A549 (cell line): ENCODE results near the gene SNAPC2. TPM values are rescaled to one million over a fixed set of nuclear protein-coding genes. Genes with fewer than 3 reads are reported as not detected.

ENCODE experiments used
- ATAC-seq, 2 experiments: fragments of 200-7000 bp in 1 of 2; fragments of >200 bp in 1 of 2; cut with Nextera tagmentation in 1 of 2; cut with Tn5 transposase in 1 of 2; 3 replicates each; pipeline versions ENCODE4 v1.8.0 to v1.9.1; 2018 to 2020; ENCODE audit warnings: mild to moderate bottlenecking in 1 of 2, moderate library complexity in 1 of 2
- CTCF ChIA-PET: fragments of 300-600 bp; sonication (Branson Sonifier 250); formaldehyde crosslinking; extraction: SDS; loops from one replicate; lab custom pipeline; 2021; ENCODE audit warnings: antibody characterized with exemption, inconsistent platforms; lab: Yijun Ruan, JAX
- POLR2A ChIA-PET: fragments of 350-600 bp; formaldehyde crosslinking; extraction: SDS; loops from one replicate; lab custom pipeline; 2021; ENCODE audit warnings: antibody characterized with exemption, inconsistent platforms; lab: Yijun Ruan, JAX
- DNase-seq, 2 experiments: peaks; one replicate each; pipeline versions ENCODE4 v3.0.0 to v3.0.0-alpha.2; 2011 to 2016; ENCODE audit warnings: low read depth in 1 of 2, low spot score in 1 of 2
- FAIRE-seq: peaks from 2 replicates; lab custom pipeline; 2011; peaks lifted over from hg19 to GRCh38; lab: Jason Lieb, UNC
- H3K27ac ChIP-seq, 2 experiments: fragments of >200 bp; sonication (Bioruptor Twin); formaldehyde crosslinking; 3 replicates each; pipeline ENCODE4 v1.5.1; 2016 to 2017
- H3K4me1 ChIP-seq: fragments of >200 bp; sonication (Bioruptor Twin); formaldehyde crosslinking; 3 replicates; pipeline ENCODE4 v1.6.1; 2016
- H3K4me2 ChIP-seq: fragments of >200 bp; sonication (Bioruptor Twin); formaldehyde crosslinking; 3 replicates; pipeline ENCODE4 v1.6.1; 2016
- H3K4me3 ChIP-seq: fragments of >200 bp; sonication (Bioruptor Twin); formaldehyde crosslinking; 3 replicates; pipeline ENCODE4 v1.5.1; 2016
- H3K9me3 ChIP-seq: fragments of >200 bp; sonication (Bioruptor Twin); formaldehyde crosslinking; 3 replicates; pipeline ENCODE4 v1.6.1; 2016
- ATOH8 ChIP-seq: fragments of 250-450 bp; sonication (Bioruptor Pico); IDR thresholded peaks from 2 replicates; pipeline ENCODE4 v1.5.0; 2020; ENCODE audit warnings: low read depth, mild to moderate bottlenecking, moderate library complexity
- BHLHE40 ChIP-seq: IDR thresholded peaks from 2 replicates; pipeline ENCODE4 v1.6.1; 2012; ENCODE audit warnings: low read depth, low read length, inconsistent platforms
- CBX8 ChIP-seq: fragments of 200-600 bp; sonication (generic); IDR thresholded peaks from 2 replicates; pipeline ENCODE4 v1.6.1; 2016
- CEBPB ChIP-seq, 2 experiments: fragments of >200 bp in 1 of 2; sonication (Bioruptor Twin) in 1 of 2; formaldehyde crosslinking in 1 of 2; IDR thresholded peaks; 2 replicates each; pipeline ENCODE4 v1.6.1; 2012 to 2016
- ELK1 ChIP-seq: fragments of 150-350 bp; IDR thresholded peaks from 2 replicates; pipeline ENCODE4 v1.6.1; 2014; ENCODE audit warnings: low read depth, mild to moderate bottlenecking, low read length
- EP300 ChIP-seq, 2 experiments: fragments of >200 bp; sonication (Bioruptor Twin); formaldehyde crosslinking; IDR thresholded peaks; 2 replicates in 1 of 2; 3 replicates in 1 of 2; pipeline ENCODE4 v1.6.1; 2016 to 2017
- FOSL2 ChIP-seq, 2 experiments: fragments of 450-650 bp in 1 of 2; fragments of >200 bp in 1 of 2; sonication (Bioruptor Twin) in 1 of 2; formaldehyde crosslinking; IDR thresholded peaks; 2 replicates each; pipeline versions ENCODE4 v1.5.0 to v1.6.1; 2016 to 2020; ENCODE audit warnings: mild to moderate bottlenecking in 1 of 2, moderate library complexity in 1 of 2
- GATA3 ChIP-seq: IDR thresholded peaks from 2 replicates; pipeline ENCODE4 v1.6.1; 2012; ENCODE audit warnings: borderline replicate concordance
- HOXA7 ChIP-seq: fragments of 250-450 bp; sonication (Bioruptor Pico); IDR thresholded peaks from 2 replicates; pipeline ENCODE4 v1.5.0; 2020; ENCODE audit warnings: mild to moderate bottlenecking, moderate library complexity
- HOXB5 ChIP-seq: fragments of 250-450 bp; sonication (Bioruptor Pico); IDR thresholded peaks from 2 replicates; pipeline ENCODE4 v1.5.0; 2020; ENCODE audit warnings: mild to moderate bottlenecking, moderate library complexity
- JUN ChIP-seq, 2 experiments: fragments of >200 bp; sonication (Bioruptor Twin); formaldehyde crosslinking; IDR thresholded peaks; 2 replicates in 1 of 2; 3 replicates in 1 of 2; pipeline ENCODE4 v1.6.1; 2016 to 2017
- JUNB ChIP-seq: fragments of >200 bp; sonication (Bioruptor Twin); formaldehyde crosslinking; IDR thresholded peaks from 2 replicates; pipeline ENCODE4 v1.6.1; 2016
- KDM1A ChIP-seq: fragments of 200-600 bp; sonication (generic); IDR thresholded peaks from 2 replicates; pipeline ENCODE4 v1.6.1; 2016; ENCODE audit warnings: low read depth, mild to moderate bottlenecking
- MAFK ChIP-seq: fragments of 450-650 bp; IDR thresholded peaks from 2 replicates; pipeline ENCODE4 v1.6.1; 2014; ENCODE audit not compliant: partially characterized antibody
- MAZ ChIP-seq: fragments of 150-350 bp; IDR thresholded peaks from 2 replicates; pipeline ENCODE4 v1.6.1; 2014; ENCODE audit warnings: antibody characterized with exemption, low read depth, low read length, borderline replicate concordance
- MYC ChIP-seq: IDR thresholded peaks from 2 replicates; pipeline ENCODE4 v1.6.1; 2012; ENCODE audit warnings: mild to moderate bottlenecking, inconsistent platforms, low read length, improper control_type of control experiment, borderline replicate concordance
- NR3C1 ChIP-seq: fragments of >200 bp; sonication (Bioruptor Twin); formaldehyde crosslinking; IDR thresholded peaks from 3 replicates; pipeline ENCODE4 v1.6.1; 2017
- POLR2A ChIP-seq: IDR thresholded peaks from 2 replicates; pipeline ENCODE4 v1.6.1; 2012; ENCODE audit warnings: mild to moderate bottlenecking, low read length
- RAD21 ChIP-seq, 2 experiments: fragments of >200 bp in 1 of 2; sonication (Bioruptor Twin) in 1 of 2; formaldehyde crosslinking in 1 of 2; IDR thresholded peaks in 1 of 2; conservative IDR thresholded peaks in 1 of 2; 2 replicates in 1 of 2; 3 replicates in 1 of 2; pipeline ENCODE4 v1.6.1; 2012 to 2018; ENCODE audit warnings: inconsistent platforms in 1 of 2
- SMC3 ChIP-seq: fragments of >200 bp; sonication (Bioruptor Twin); formaldehyde crosslinking; IDR thresholded peaks from 3 replicates; pipeline ENCODE4 v1.6.1; 2018; ENCODE audit warnings: inconsistent platforms
- TFCP2L1 ChIP-seq: fragments of 250-450 bp; sonication (Bioruptor Pico); IDR thresholded peaks from 2 replicates; pipeline ENCODE4 v1.5.0; 2021; ENCODE audit warnings: mild to moderate bottlenecking
- TP53 ChIP-seq: fragments of 250-450 bp; sonication (Bioruptor Pico); IDR thresholded peaks from 2 replicates; pipeline ENCODE4 v1.5.0; 2021; ENCODE audit warnings: mild to moderate bottlenecking, moderate library complexity
- USF2 ChIP-seq: fragments of 450-650 bp; IDR thresholded peaks from 2 replicates; pipeline ENCODE4 v1.6.1; 2014; ENCODE audit warnings: antibody characterized with exemption
- ZSCAN20 ChIP-seq: fragments of 250-450 bp; sonication (Bioruptor Pico); IDR thresholded peaks from 2 replicates; pipeline ENCODE4 v1.8.0; 2022; ENCODE audit warnings: mild to moderate bottlenecking, moderate library complexity
- WGBS: methylation state at CpG from one replicate; pipeline ENCODE4 v1.1.6; 2017; ENCODE audit errors: missing lambda C conversion rate; 5-methylcytosine and 5-hydroxymethylcytosine counted together
- polyA plus RNA-seq, 4 experiments: library from polyadenylated mRNA; depleted of rRNA in 3 of 4; stranded (reverse); fragments of >200 nt; fragmentation: RNase III in 1 of 4; extraction: RNeasy Plus Mini Kit Qiagen cat#74134 plus additional on column Dnase treatment in 1 of 4; gene quantifications; 2 replicates in 3 of 4; 3 replicates in 1 of 4; pipeline ENCODE4 v1.2.3, GENCODE V29; 2011 to 2017
- TF ChIP-seq, protein P1 (sequence below): fragments of 200-600 bp; sonication (generic); IDR thresholded peaks from 2 replicates; pipeline ENCODE4 v1.6.1; 2016; ENCODE audit warnings: antibody characterized with exemption, mild to moderate bottlenecking, moderate library complexity

The SNAPC2 gene
- polyA plus RNA-seq, 2 of the 4 experiments (the other 2 are of a cell fraction): 9.2 to 13.8 TPM

- CTCF ChIA-PET: interaction anchor here (0.8 to 4.9 kb wide), 2 partner anchors 24 to 37 kb away, joined by 3 to 26 read pairs; partner anchors contain the start of genes ELAVL1 and TIMM44
- DNase-seq (no peak), ATAC-seq (no peak), FAIRE-seq (no peak)
- Histone ChIP-seq H3K4me2 (no peak overlapping the region), H3K9me3 (no peaks in the 10 kb centered on the region), H3K4me3 (no peak overlapping the region), H3K4me1 (no peaks in the 10 kb centered on the region), H3K27ac (no peak overlapping the region)
- POLR2A ChIA-PET: no interaction called here
- TF ChIP-seq KDM1A (no peak), POLR2A (no peak), TFCP2L1 (CRISPR knock-in tag) (no peak), BHLHE40 (no peak), TP53 (no peak), RAD21 (conservative IDR thresholded peaks at IDR 0.05 in 1 of 2, IDR thresholded peaks at IDR 0.05 in 1 of 2) (no peak), USF2 (no peak), CEBPB (IDR thresholded peaks at IDR 0.05) (no peak), GATA3 (no peak), HOXB5 (no peak), JUN (IDR thresholded peaks at IDR 0.05) (no peak), MAFK (no peak), SMC3 (no peak), HOXA7 (CRISPR knock-in tag) (no peak), MYC (no peak), CBX8 (no peak), FOSL2 (IDR thresholded peaks at IDR 0.05) (no peak), FOSL2 (CRISPR knock-in tag; IDR thresholded peaks at IDR 0.05) (no peak), ELK1 (no peak)
- TF ChIP-seq, protein P1, sequence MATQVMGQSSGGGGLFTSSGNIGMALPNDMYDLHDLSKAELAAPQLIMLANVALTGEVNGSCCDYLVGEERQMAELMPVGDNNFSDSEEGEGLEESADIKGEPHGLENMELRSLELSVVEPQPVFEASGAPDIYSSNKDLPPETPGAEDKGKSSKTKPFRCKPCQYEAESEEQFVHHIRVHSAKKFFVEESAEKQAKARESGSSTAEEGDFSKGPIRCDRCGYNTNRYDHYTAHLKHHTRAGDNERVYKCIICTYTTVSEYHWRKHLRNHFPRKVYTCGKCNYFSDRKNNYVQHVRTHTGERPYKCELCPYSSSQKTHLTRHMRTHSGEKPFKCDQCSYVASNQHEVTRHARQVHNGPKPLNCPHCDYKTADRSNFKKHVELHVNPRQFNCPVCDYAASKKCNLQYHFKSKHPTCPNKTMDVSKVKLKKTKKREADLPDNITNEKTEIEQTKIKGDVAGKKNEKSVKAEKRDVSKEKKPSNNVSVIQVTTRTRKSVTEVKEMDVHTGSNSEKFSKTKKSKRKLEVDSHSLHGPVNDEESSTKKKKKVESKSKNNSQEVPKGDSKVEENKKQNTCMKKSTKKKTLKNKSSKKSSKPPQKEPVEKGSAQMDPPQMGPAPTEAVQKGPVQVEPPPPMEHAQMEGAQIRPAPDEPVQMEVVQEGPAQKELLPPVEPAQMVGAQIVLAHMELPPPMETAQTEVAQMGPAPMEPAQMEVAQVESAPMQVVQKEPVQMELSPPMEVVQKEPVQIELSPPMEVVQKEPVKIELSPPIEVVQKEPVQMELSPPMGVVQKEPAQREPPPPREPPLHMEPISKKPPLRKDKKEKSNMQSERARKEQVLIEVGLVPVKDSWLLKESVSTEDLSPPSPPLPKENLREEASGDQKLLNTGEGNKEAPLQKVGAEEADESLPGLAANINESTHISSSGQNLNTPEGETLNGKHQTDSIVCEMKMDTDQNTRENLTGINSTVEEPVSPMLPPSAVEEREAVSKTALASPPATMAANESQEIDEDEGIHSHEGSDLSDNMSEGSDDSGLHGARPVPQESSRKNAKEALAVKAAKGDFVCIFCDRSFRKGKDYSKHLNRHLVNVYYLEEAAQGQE: no peak
- 97% methylated on average over 8 of the region's 15 CpGs for WGBS
These were observed 48.1 kb downstream of the SNAPC2 start for GRCh38 chr19:7968008-7968795.

DNA sequence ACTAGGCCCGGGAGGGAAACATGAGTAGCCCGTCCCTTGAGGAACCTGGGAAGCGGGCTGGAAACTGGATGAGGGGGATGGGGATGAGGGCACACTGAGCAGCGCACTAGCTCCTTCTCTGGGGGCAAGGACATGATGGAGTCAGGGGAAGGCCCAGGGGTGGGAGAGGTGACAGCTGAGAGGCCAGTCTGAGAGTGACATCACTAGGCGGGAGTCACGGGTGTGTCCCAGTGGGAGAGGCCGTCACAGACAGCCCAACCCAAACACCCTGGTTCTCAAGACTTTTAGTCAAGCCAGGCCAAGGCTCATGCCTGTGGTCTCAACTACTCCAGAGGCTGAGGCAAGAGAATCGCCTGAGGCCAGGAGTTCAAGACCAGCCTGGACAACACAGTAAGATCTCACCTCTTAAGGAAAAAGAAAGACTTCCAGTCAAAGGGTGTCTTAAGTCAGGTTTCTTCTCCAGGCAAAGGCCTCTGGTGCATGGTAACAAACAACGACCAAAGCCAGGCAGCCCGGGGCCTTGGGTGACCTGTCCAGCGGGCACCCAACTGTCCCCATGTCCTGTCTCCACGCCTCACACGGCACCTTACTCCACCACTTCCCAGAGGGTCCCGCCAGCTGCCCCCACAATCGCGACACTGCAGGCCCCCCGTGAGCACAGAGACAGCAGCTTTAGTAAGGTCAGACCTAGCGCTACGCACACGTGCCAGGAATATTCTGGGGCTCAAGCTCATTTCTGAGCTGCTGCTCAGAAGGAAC is 48.8 kb downstream of the SNAPC2 start:
- ChIA-PET CTCF (interaction anchor here (0.7 to 4.9 kb wide), 6 partner anchors 21 to 283 kb away, joined by 3 to 31 read pairs (median 12); partner anchors contain the start of gene TIMM44), POLR2A (no interaction called here)
- no peak overlapping the region for H3K27ac ChIP-seq
- no peak for ATAC-seq
- no peaks in the 10 kb centered on the region for H3K4me1 ChIP-seq
- H3K4me2 ChIP-seq: no peak overlapping the region
- FAIRE-seq: no peak
- H3K4me3 ChIP-seq: no peak overlapping the region
- 92% methylated on average over 12 of the region's 20 CpGs for WGBS
- no peak for DNase-seq
- H3K9me3 ChIP-seq: no peaks in the 10 kb centered on the region
- TF ChIP-seq JUNB: no peak
- no peak for TF ChIP-seq ZSCAN20 (CRISPR knock-in tag)
- no peak for TF ChIP-seq USF2
- TF ChIP-seq, protein P1: no peak
- TF ChIP-seq NR3C1: no peak
- TF ChIP-seq EP300 (IDR thresholded peaks at IDR 0.05): no peak
- no peak for TF ChIP-seq MAZ
- TF ChIP-seq HOXA7 (CRISPR knock-in tag): no peak
- TF ChIP-seq HOXB5: no peak
- TF ChIP-seq ATOH8 (CRISPR knock-in tag): no peak
